ENCODE results near the gene IGFL2. TPM values are rescaled to one million over a fixed set of nuclear protein-coding genes. Genes with fewer than 3 reads are reported as not detected.
"Not testable (repeated sequence)": the region's sequence is repeated elsewhere in the genome, so short reads cannot be mapped to it uniquely, and the experiment has no call there.

IGFL2 gene
- total RNA-seq, 1 donor, result not detected

DNA sequence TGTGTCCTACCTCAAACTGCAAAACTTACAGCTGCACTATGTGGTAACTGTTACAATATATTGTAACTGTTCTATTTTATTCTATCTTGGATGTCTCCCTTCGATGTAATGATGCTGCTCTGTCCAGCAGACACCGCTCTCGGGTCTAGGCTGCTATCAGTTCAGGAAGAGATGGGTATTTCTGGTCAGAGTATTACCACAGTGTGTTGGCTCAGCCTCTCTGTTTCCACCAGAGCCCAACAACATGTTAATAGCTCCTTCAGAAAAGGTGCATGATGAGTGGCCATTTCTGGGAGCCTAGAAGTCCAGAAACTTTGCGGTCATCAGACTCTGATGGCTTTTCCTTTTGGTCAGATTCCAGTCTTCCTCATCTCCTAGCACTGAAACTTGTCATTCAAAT, 45.6 kb downstream of the IGFL2 start:
- no peak overlapping the region for H3K4me3 ChIP-seq (ENCODE audit: low read depth, low read length)
- TF ChIP-seq, protein P1, sequence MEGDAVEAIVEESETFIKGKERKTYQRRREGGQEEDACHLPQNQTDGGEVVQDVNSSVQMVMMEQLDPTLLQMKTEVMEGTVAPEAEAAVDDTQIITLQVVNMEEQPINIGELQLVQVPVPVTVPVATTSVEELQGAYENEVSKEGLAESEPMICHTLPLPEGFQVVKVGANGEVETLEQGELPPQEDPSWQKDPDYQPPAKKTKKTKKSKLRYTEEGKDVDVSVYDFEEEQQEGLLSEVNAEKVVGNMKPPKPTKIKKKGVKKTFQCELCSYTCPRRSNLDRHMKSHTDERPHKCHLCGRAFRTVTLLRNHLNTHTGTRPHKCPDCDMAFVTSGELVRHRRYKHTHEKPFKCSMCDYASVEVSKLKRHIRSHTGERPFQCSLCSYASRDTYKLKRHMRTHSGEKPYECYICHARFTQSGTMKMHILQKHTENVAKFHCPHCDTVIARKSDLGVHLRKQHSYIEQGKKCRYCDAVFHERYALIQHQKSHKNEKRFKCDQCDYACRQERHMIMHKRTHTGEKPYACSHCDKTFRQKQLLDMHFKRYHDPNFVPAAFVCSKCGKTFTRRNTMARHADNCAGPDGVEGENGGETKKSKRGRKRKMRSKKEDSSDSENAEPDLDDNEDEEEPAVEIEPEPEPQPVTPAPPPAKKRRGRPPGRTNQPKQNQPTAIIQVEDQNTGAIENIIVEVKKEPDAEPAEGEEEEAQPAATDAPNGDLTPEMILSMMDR (IDR thresholded peaks at IDR 0.05; ENCODE audit: insufficient read depth, low read depth, low read length), result no peak
- DNase-seq (ENCODE audit: low read depth), result no peak

DNA sequence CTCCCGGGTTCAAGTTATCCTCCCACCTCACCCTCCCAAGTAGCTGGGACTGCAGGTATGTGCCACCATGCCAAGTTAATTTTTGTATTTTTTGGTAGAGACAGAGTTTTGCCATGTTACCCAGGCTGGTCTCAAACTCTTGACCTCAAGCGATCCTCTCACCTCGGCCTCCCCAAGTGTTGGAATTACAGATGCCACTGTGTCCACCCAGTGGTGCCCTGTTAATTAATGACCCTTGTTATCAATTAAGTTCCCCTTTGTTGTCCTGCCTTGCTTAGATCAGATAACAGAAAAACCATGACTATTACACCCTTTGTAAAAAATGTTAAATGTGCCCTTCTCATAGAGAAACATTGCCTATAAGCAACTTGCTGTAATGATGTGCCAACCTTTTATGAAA, 47.1 kb downstream of the IGFL2 start:
- TF ChIP-seq, protein P1 (IDR thresholded peaks at IDR 0.05; ENCODE audit: insufficient read depth, low read depth, low read length), result no peak
- no peak for DNase-seq (ENCODE audit: low read depth)
- H3K4me3 ChIP-seq (ENCODE audit: low read depth, low read length), result no peak overlapping the region

DNA sequence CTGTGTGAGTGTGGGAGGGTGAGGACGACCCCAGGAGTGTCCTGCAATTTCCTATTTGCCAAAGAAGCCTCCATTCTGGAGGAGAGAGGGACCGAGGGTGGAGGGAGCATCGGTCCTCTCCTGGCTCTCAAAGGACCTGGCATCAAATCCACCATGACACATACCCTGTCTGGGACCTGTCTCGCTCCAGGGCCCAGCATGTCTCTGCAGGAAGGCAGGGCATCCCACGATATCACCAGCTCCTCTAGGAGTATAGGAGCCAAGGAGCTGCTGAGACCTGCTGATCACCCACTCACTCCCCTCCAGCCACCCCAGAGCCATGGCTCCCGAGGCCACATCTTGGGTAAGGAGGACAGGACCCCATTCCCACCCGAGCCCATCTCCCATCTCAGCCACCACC, 47.9 kb downstream of the IGFL2 start:
- DNase-seq (ENCODE audit: low read depth); H3K4me3 ChIP-seq (ENCODE audit: low read depth, low read length): not testable (repeated sequence)

DNA sequence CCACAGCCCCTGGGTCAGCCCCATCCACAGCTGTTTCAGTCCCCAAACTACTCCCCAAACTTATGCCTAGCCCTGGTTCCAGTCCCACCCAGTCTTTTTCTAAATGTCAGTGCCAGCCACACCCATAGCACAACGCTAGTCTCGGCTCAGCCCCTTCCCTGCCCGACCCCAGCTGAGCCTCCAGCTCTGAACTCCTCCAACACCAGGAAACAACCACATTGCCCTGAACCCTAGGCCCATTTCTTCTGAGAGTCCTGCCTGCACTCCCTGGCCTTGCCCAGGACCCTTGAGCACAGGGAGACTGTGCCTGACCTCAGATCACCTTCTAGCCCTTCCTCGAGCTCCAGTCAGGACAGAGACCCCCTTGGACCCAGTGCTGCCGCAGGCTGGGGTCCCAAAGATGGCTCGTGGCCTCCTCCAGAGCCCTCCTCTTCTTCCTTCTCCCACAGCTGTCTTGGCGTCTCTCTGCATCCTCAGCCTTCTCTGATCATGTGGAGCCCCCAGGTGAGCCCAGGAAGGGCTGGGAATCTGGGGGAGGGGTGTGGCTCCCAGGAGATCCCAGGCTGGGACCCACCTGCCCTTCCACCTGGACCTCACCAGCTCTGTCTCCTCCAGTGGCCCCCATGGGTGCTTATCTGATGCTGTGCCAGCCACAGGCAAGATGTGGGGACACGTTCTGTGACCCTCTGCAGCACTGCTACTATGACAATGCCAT, 48.5 kb downstream of the IGFL2 start:
- TF ChIP-seq, protein P1 (IDR thresholded peaks at IDR 0.05; ENCODE audit: insufficient read depth, low read depth, low read length), result no peak
- no peak for DNase-seq (ENCODE audit: low read depth)
- H3K4me3 ChIP-seq (ENCODE audit: low read depth, low read length), result no peak overlapping the region

DNA sequence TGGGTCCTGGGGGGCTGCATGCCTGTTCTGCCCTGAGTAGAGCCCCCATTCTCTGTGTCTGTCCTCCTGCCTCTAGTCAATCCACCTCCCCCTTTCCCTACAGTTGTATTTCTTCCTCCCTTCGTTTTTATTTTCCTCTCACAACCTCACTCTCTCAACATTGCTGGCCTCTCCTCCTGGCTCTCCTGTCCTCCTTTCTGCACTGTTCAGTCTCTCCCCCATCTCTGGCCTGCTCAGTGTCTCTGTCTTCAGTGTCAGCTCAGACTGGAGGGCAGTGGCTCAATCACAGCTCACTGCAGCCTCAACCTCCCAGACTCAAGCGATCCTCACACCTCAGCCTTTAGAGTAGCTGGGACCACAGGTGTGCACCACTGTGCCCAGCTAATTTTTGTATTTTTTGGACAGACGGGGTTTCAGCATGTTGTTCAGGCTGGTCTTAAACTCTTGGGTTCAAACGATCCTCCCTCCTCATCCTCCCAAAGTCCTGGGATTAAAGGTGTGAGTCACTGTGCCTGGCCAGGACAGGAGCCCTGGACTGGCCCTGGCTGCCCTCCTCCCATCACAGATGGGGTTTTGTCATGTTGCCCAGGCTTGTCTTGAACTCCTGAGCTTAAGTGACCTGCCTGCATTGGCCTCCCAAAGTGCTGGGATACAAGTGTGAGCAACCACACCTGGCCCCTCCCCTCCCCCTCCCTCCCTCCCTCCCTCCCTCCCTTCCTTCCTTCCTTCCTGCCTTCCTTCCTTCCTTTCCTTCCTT, 49.5 kb downstream of the IGFL2 start:
- no peak for DNase-seq (ENCODE audit: low read depth)
- no peak overlapping the region for H3K4me3 ChIP-seq (ENCODE audit: low read depth, low read length)
- TF ChIP-seq, protein P1 (IDR thresholded peaks at IDR 0.05; ENCODE audit: insufficient read depth, low read depth, low read length), result no peak

DNA sequence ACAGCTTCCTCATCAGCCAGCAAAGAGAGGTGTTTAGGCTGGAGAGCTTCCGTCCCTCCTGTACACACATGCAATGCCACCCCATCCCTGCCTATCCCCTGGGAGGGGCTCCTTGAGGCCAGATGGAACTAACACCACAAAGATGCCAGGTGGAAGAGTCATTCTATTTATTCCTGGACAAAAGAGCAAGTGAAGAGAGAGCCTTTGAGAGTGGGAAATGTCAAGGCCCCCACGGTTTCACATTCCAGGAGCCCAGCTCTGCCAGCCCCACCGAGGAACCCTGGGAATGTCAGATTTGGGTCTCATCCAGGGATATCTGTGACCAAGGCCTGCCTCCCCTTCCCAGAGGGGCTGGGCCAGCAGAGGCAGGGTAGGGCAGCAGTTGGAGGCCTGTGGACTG, 50.7 kb downstream of the IGFL2 start:
- no peak overlapping the region for H3K4me3 ChIP-seq (ENCODE audit: low read depth, low read length)
- TF ChIP-seq, protein P1 (IDR thresholded peaks at IDR 0.05; ENCODE audit: insufficient read depth, low read depth, low read length), result no peak
- DNase-seq (ENCODE audit: low read depth), result no peak

DNA sequence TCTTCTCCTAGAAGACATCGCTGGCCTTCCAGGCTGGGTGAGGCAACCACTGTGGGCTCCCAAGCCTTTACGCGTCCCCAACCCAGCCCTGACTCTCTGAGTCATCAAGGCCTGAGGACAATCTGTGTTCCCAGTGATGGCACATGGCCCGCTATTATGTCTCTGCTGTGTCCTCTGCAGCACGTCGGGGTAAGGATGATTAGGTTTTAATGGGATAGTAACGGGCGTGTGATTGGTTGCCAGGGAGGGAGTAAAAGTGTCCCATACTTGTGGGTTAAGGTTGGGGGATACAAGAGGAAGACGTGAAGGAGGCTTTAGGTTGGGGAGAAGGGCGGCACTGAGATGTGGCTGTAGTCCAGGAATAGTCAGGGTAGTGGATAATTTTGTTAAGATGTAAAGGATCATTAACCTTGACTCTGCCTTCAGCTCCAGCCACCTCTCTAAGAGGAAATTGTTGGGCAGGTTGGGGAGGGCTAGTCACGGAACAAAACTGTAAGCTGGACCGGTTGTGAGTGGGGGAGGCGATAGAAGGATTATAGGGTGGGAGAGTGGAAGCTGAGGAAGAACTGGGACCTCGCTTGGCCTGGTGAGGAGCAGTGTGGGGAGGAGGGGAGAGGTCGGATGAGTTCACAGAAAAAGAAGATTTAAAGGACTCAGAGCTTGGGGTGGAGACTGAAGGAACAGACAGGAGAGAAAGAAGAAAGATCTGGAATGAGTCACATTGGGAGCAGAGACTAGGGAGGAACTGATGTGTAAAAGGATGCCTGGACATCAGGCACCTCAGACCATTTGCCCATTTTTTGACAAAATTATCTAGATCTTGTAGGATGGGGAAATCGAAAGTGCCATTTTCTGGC, 53.6 kb downstream of the IGFL2 start:
- TF ChIP-seq, protein P1 (IDR thresholded peaks at IDR 0.05; ENCODE audit: insufficient read depth, low read depth, low read length), result no peak
- no peak for DNase-seq (ENCODE audit: low read depth)
- H3K4me3 ChIP-seq (ENCODE audit: low read depth, low read length), result no peak overlapping the region

Measured in fibroblast of villous mesenchyme (primary cell).